GM23338 (cell line): ENCODE measurements around the gene CNPPD1. TPM values are rescaled to one million over a fixed set of nuclear protein-coding genes. Genes with fewer than 3 reads are reported as not detected.

Experiments
- ATAC-seq: fragments of 200-7000 bp; cut with Tn5 transposase; 3 replicates; pipeline ENCODE4 v1.9.1; 2020
- DNase-seq: peaks from one replicate; pipeline ENCODE4 v3.0.0-alpha.2; 2015; ENCODE audit warnings: low spot score
- H2AFZ ChIP-seq: fragments of 200-600 bp; sonication (generic); 2 replicates; pipeline ENCODE4 v1.8.0; 2016; ENCODE audit warnings: antibody characterized with exemption, mild to moderate bottlenecking, moderate library complexity
- H3F3A ChIP-seq: fragments of 200-600 bp; sonication (generic); replicated peaks from 2 replicates; pipeline ENCODE4 v1.8.0; 2017; ENCODE audit warnings: antibody characterized with exemption, mixed run types, low read depth
- H3K27ac ChIP-seq: fragments of 200-600 bp; sonication (generic); 2 replicates; pipeline ENCODE4 v1.6.1; 2016; ENCODE audit warnings: low read depth
- H3K27me3 ChIP-seq: fragments of 200-600 bp; sonication (generic); 2 replicates; pipeline ENCODE4 v1.8.0; 2016; ENCODE audit warnings: mild to moderate bottlenecking, mixed run types, moderate library complexity; ENCODE audit not compliant: insufficient read depth
- H3K36me3 ChIP-seq: fragments of 200-600 bp; sonication (generic); 2 replicates; pipeline ENCODE4 v1.8.0; 2016; ENCODE audit warnings: mild to moderate bottlenecking; ENCODE audit not compliant: insufficient read depth
- H3K4me1 ChIP-seq: fragments of 200-600 bp; sonication (generic); 2 replicates; pipeline ENCODE4 v1.8.0; 2016; ENCODE audit warnings: mild to moderate bottlenecking, moderate library complexity; ENCODE audit not compliant: insufficient read depth
- H3K4me2 ChIP-seq: fragments of 200-600 bp; sonication (generic); 2 replicates; pipeline ENCODE4 v1.7.1; 2017; ENCODE audit warnings: mixed run types
- H3K4me3 ChIP-seq: fragments of 200-600 bp; sonication (generic); 2 replicates; pipeline ENCODE4 v1.6.1; 2016; ENCODE audit warnings: mixed run types
- H3K79me2 ChIP-seq: fragments of 200-600 bp; sonication (generic); replicated peaks from 2 replicates; pipeline ENCODE4 v1.8.0; 2017; ENCODE audit warnings: mild to moderate bottlenecking; ENCODE audit not compliant: insufficient read depth
- H3K9me2 ChIP-seq: fragments of 200-600 bp; sonication (generic); 2 replicates; pipeline ENCODE4 v1.8.0; 2017; ENCODE audit not compliant: insufficient read depth
- H4K20me1 ChIP-seq: fragments of 200-600 bp; sonication (generic); replicated peaks from 2 replicates; pipeline ENCODE4 v1.8.0; 2017; ENCODE audit warnings: mild to moderate bottlenecking; ENCODE audit not compliant: insufficient read depth
- H3K27ac Mint-ChIP-seq: 2 replicates; pipeline ENCODE4 v1.8.0; 2020; ENCODE audit warnings: inconsistent platforms, mild to moderate bottlenecking, moderate library complexity, mixed read lengths
- H3K27me3 Mint-ChIP-seq: 3 replicates; pipeline ENCODE4 v1.8.0; 2022; ENCODE audit warnings: low read depth, mild to moderate bottlenecking, moderate library complexity, mixed read lengths, inconsistent platforms; ENCODE audit not compliant: insufficient read depth, poor library complexity
- H3K36me3 Mint-ChIP-seq: 3 replicates; pipeline ENCODE4 v1.8.0; 2021; ENCODE audit warnings: low read depth, mild to moderate bottlenecking, inconsistent platforms, moderate library complexity, mixed read lengths
- H3K4me1 Mint-ChIP-seq: 3 replicates; pipeline ENCODE4 v1.8.0; 2020; ENCODE audit warnings: mild to moderate bottlenecking, inconsistent platforms, mixed read lengths
- H3K4me3 Mint-ChIP-seq: 3 replicates; pipeline ENCODE4 v1.8.0; 2021; ENCODE audit warnings: moderate library complexity, mild to moderate bottlenecking, inconsistent platforms, mixed read lengths
- H3K9me3 Mint-ChIP-seq: 3 replicates; pipeline ENCODE4 v1.8.0; 2020; ENCODE audit warnings: moderate library complexity, mild to moderate bottlenecking, inconsistent platforms, mixed read lengths
- CREB1 ChIP-seq: fragments of 250-450 bp; sonication (Bioruptor Pico); IDR thresholded peaks from 2 replicates; pipeline ENCODE4 v1.5.0; 2020; ENCODE audit warnings: low read depth, mild to moderate bottlenecking, moderate library complexity
- CTCF ChIP-seq, 2 experiments: fragments of 200-600 bp in 1 of 2; sonication (generic) in 1 of 2; conservative IDR thresholded peaks; 2 replicates each; pipeline versions ENCODE4 v1.5.1 to v1.6.1; 2016 to 2017; ENCODE audit warnings: antibody characterized with exemption in 2 of 2, low read depth in 2 of 2, mild to moderate bottlenecking in 2 of 2, moderate library complexity in 1 of 2
- ETS1 ChIP-seq: IDR thresholded peaks from 2 replicates; pipeline ENCODE4 v1.6.1; 2016; ENCODE audit warnings: antibody characterized with exemption
- EZH2 ChIP-seq: fragments of 200-600 bp; sonication (generic); IDR thresholded peaks from one replicate; pipeline ENCODE4 v1.8.0; 2017; ENCODE audit warnings: antibody characterized with exemption, mild to moderate bottlenecking, low read depth; ENCODE audit not compliant: unreplicated experiment
- EZH2phosphoT487 ChIP-seq: fragments of 200-600 bp; sonication (generic); IDR thresholded peaks from one replicate; pipeline ENCODE4 v1.8.1; 2018; ENCODE audit warnings: antibody characterized with exemption; ENCODE audit not compliant: unreplicated experiment
- JUNB ChIP-seq: IDR thresholded peaks from one replicate; pipeline ENCODE4 v1.6.1; 2016; ENCODE audit warnings: antibody characterized with exemption; ENCODE audit not compliant: unreplicated experiment
- NANOG ChIP-seq: IDR thresholded peaks from 2 replicates; pipeline ENCODE4 v1.6.1; 2016; ENCODE audit warnings: antibody characterized with exemption, borderline replicate concordance
- POLR2AphosphoS5 ChIP-seq: IDR thresholded peaks from 2 replicates; pipeline ENCODE4 v1.6.1; 2016; ENCODE audit warnings: antibody characterized with exemption, low read depth
- REST ChIP-seq: IDR thresholded peaks from one replicate; pipeline ENCODE4 v1.6.1; 2018; ENCODE audit warnings: antibody characterized with exemption; ENCODE audit not compliant: unreplicated experiment
- STAT1 ChIP-seq: IDR thresholded peaks from one replicate; pipeline ENCODE4 v1.6.1; 2016; ENCODE audit warnings: antibody characterized with exemption; ENCODE audit not compliant: unreplicated experiment
- ZNF114 ChIP-seq: fragments of 250-450 bp; sonication (Bioruptor Pico); IDR thresholded peaks from 2 replicates; pipeline ENCODE4 v1.5.0; 2020; ENCODE audit warnings: mild to moderate bottlenecking, moderate library complexity
- ZNF331 ChIP-seq: fragments of 250-450 bp; sonication (Bioruptor Pico); IDR thresholded peaks from 2 replicates; pipeline ENCODE4 v1.5.0; 2020; ENCODE audit warnings: low read depth, mild to moderate bottlenecking, moderate library complexity
- ZNF462 ChIP-seq: fragments of 250-450 bp; sonication (Bioruptor Pico); IDR thresholded peaks from 2 replicates; pipeline ENCODE4 v1.5.0; 2020; ENCODE audit warnings: mild to moderate bottlenecking, moderate library complexity
- polyA plus RNA-seq: library from polyadenylated mRNA; unstranded; fragments of >200 nt; fragmentation: Nextera tagmentation; extraction: Ambion mirVana; gene quantifications from 2 replicates; pipeline ENCODE4 v1.2.1, GENCODE V29; 2016
- total RNA-seq: library from RNA; depleted of rRNA; stranded (reverse); fragments of >200 nt; shearing (Covaris generic); gene quantifications from 2 replicates; pipeline ENCODE4 v1.2.3, GENCODE V29; 2014

The CNPPD1 gene
- total and polyA plus RNA-seq, 2 experiments from 2014 or later, result 18.0 to 18.2 TPM

- no peak overlapping the region for H3K4me3 Mint-ChIP-seq
- no peak for TF ChIP-seq ZNF462
- no peak for TF ChIP-seq CREB1 (CRISPR knock-in tag)
- no peak for TF ChIP-seq CTCF (conservative IDR thresholded peaks at IDR 0.05; ENCODE audit: low read depth in 2 of 2)
- no peak for TF ChIP-seq ZNF114 (CRISPR knock-in tag)
- no peak for TF ChIP-seq EZH2
- TF ChIP-seq NANOG, result no peak
- TF ChIP-seq JUNB, result no peak
- TF ChIP-seq STAT1, result no peak
- no peak for TF ChIP-seq POLR2AphosphoS5
- no peak for TF ChIP-seq REST
- no peak for TF ChIP-seq EZH2phosphoT487
- no peak for TF ChIP-seq ETS1
- no peak for TF ChIP-seq ZNF331 (CRISPR knock-in tag)
- no peak overlapping the region for H3K27ac ChIP-seq
- H3K79me2 ChIP-seq, result peaks cover 3% of the 10 kb centered on the region
- H4K20me1 ChIP-seq, result no peaks in the 10 kb centered on the region; the same call in 1 of the 2 replicates
- 0 out of 2 replicates have a peak, but pooled peaks cover 3% of the 10 kb centered on the region for H3F3A ChIP-seq
- no peak overlapping the region for H3K27ac Mint-ChIP-seq
- H3K9me2 ChIP-seq, result no peaks in the 10 kb centered on the region
- DNase-seq (no peak), ATAC-seq (no peak)
- H3K4me1 Mint-ChIP-seq, result peaks cover 3% of the 10 kb centered on the region; the same call in 2 of the 3 replicates
- H3K36me3 ChIP-seq, result no peaks in the 10 kb centered on the region
- H3K4me3 ChIP-seq, result no peak overlapping the region
- H3K27me3 Mint-ChIP-seq, result peaks cover 3% of the 10 kb centered on the region
- H3K9me3 Mint-ChIP-seq, result no peaks in the 10 kb centered on the region; the same call in 2 of the 3 replicates
- H3K36me3 Mint-ChIP-seq, result peaks cover 25% of the 10 kb centered on the region
- no peaks in the 10 kb centered on the region for H3K27me3 ChIP-seq
- no peak overlapping the region for H2AFZ ChIP-seq
- H3K4me1 ChIP-seq, result peaks cover 3% of the 10 kb centered on the region
- H3K4me2 ChIP-seq, result no peak overlapping the region
Observed at GRCh38 chr2:219184121-219184520, 7.4 kb upstream of the CNPPD1 start.
